ENCODE measurements around the gene HMGXB4. TPM values are rescaled to one million over a fixed set of nuclear protein-coding genes. Genes with fewer than 3 reads are reported as not detected.

HMGXB4 gene
- total RNA-seq, 2 donors from 2014 or later = 39.3 to 43.5 TPM

DNA sequence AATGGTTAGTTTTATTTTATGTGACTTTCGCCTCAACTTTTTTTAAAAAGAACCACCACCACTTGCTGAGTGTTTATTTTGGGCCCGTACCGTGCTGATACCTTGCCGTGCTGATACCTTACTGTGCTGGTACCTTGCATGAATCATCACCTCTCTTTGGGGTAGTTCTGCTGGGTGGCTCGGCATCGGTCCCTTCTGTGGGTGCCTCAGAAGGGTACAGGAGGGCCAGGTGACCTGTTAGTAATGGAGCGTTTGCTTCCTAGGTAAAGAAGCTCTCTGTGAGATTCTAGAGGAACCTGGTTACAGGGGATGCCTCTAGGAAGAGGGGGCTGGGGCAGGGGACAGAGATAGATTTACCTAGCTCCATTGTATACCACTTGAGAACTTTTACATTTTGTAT is 59.5 kb downstream of the HMGXB4 start:
- H3K36me3 Mint-ChIP-seq (ENCODE audit: insufficient read depth in 2 of 2) = no peaks in the 10 kb centered on the region
- H3K4me1 Mint-ChIP-seq (ENCODE audit: low read depth) = peaks cover 36% of the 10 kb centered on the region
- ATAC-seq (replicated peaks in 1 of 2) (no peak), DNase-seq (no peak)
- no peak overlapping the region for H3K4me3 Mint-ChIP-seq
- no peak overlapping the region for H3K27ac Mint-ChIP-seq
- H3K27me3 Mint-ChIP-seq (ENCODE audit: low read depth) = no peaks in the 10 kb centered on the region
- no peaks in the 10 kb centered on the region for H3K9me3 Mint-ChIP-seq

DNA sequence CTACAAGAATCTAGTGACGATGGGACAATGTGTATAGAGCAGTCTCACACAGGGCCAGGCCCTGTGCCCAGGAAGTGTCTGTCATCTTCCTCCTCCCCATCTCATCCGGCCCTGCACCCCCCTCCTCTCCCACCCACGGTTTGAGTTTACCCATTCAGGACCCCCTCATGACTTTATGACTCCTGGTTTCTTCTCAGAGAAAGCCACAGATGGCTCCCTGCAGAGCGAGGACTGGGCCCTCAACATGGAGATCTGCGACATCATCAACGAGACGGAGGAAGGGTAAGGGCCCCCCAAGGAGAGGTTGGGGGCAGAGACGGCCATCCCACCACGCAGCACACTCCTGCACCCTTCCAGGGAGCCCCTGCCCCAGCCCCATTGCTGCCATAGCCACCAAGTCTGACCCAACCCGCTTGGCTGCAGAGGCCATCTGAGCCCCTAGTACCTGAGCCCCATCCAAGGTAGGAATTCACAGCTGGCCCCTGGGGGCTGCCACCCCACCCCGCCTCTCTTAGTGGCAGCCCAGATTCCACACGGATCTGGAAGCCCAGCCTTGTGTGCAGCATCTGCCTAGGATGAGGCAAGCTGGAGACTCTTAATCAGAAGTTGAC is 60.5 kb downstream of the HMGXB4 start:
- no peak for DNase-seq
- no peaks in the 10 kb centered on the region for H3K36me3 Mint-ChIP-seq (ENCODE audit: insufficient read depth in 2 of 2)
- H3K9me3 Mint-ChIP-seq = no peaks in the 10 kb centered on the region
- H3K4me3 Mint-ChIP-seq = no peak overlapping the region
- H3K27ac Mint-ChIP-seq = no peak overlapping the region
- ATAC-seq (replicated peaks in 1 of 2) = no peak
- H3K4me1 Mint-ChIP-seq (ENCODE audit: low read depth) = peaks cover 25% of the 10 kb centered on the region
- no peaks in the 10 kb centered on the region for H3K27me3 Mint-ChIP-seq (ENCODE audit: low read depth)

DNA sequence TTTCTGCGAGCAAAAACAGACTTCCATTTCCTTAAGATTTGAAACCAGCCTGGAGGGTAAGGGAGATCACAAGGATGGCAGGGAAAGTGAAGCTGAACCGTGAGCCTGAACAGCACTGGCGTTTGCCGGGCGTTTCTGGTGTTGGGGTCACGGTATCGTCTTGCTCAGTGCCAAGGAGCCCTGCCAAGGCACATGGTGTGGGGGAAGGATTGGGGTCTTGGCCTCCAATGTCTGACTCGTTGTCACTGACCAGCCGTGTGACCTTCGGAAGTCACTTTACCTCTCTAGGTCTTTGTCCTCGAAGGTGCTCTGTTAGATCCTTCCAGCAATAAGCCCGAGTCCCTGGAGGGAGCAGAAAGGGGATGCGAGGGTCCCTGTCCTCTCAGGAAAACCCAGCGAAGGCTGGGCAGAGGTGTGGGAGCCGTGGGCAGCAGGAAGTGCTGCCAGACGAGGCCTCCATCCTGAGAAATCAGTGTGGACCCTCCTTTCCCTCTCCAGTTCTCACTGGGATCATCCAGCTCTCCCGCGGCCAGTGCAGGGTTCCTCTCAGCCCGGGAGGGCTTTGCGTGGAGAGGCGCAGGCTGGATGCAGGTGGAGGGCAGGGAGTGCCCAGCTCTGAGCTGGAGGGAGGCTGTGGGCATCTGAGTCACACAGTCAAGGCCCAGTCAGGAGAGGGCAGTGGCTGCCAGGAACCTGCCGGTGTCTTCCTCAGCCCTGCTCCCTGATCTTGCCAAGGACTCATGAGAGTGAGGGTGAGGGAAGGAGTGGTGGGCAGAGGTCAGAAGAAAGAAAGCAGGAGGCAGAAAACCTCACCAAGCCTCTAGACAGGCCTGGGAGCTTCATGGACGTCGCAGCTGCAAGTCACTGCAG is 61.3 kb downstream of the HMGXB4 start:
- ATAC-seq (replicated peaks in 1 of 2) = no peak
- no peaks in the 10 kb centered on the region for H3K9me3 Mint-ChIP-seq
- no peaks in the 10 kb centered on the region for H3K27me3 Mint-ChIP-seq (ENCODE audit: low read depth)
- H3K27ac Mint-ChIP-seq = no peak overlapping the region
- peaks cover 0 to 2% of the 10 kb centered on the region in 2 donors for H3K36me3 Mint-ChIP-seq (ENCODE audit: insufficient read depth in 2 of 2)
- H3K4me3 Mint-ChIP-seq = no peak overlapping the region
- H3K4me1 Mint-ChIP-seq (ENCODE audit: low read depth) = peaks cover 17% of the 10 kb centered on the region
- no peak for DNase-seq

DNA sequence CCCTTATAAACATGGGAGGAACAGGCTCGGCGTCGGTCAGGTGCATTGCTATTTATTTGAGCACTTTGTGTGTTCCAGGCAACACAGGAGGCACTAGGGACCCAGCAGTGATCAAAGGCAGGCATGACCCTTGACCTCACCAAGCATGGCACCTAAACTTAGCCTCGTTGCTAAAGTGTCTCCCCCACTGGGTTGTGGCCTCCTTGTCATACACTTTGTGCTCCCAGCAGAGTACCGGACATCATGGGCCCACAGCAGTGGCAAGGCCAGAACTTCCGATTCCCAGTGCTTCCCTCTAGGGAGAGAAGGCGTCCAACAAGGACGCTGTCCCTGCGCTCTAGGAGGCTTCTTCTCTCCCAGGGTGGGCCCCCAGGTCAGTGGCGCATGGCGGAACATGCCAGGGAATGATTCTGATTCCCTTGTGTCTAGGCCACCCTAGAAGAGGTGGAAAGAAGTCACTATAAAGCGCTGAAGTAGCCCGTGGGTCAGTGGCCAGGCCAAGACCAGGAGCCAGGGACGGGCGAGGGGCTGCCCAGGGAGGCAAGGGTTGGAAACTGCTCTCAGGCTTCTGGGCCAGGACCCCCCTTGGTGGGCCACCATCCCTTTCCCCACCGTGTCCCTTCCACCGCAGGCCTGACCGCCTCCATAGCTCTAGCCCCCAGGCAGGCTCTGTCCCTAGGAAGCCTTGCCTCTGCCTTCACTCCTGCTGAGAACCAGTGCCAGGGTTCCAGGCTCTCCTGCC is 62.1 kb downstream of the HMGXB4 start:
- Mint-ChIP-seq H3K36me3 (ENCODE audit: insufficient read depth in 2 of 2) (peaks cover 0 to 2% of the 10 kb centered on the region in 2 donors), H3K9me3 (no peaks in the 10 kb centered on the region), H3K27ac (no peak overlapping the region), H3K4me1 (ENCODE audit: low read depth) (peaks cover 9% of the 10 kb centered on the region), H3K4me3 (no peak overlapping the region), H3K27me3 (ENCODE audit: low read depth) (no peaks in the 10 kb centered on the region)
- ATAC-seq (replicated peaks in 1 of 2) (no peak), DNase-seq (no peak)

DNA sequence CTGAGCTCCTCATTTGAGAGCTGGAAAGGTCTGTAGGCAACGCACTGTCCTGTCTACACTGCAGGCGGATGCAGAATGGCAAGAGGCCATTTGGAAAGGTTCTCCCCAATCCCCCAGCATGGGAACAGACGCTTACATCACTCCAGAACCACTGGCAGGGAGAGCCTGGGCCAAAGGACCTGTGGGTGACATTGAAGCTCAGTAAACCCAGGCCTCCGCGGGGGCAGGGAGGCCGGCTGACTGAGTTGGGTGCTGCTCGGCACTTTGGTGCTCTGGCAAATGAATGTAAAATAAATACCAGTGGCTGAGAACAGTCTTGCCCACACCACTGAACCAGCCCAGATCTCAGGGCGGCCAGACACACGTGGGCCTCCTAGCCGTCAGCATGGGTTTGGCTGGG is 64.8 kb downstream of the HMGXB4 start:
- no peaks in the 10 kb centered on the region for H3K27me3 Mint-ChIP-seq (ENCODE audit: low read depth)
- H3K9me3 Mint-ChIP-seq = no peaks in the 10 kb centered on the region
- H3K4me1 Mint-ChIP-seq (ENCODE audit: low read depth) = no peaks in the 10 kb centered on the region
- ATAC-seq (replicated peaks in 1 of 2) = no peak
- peaks cover 0 to 5% of the 10 kb centered on the region in 2 donors for H3K36me3 Mint-ChIP-seq (ENCODE audit: insufficient read depth in 2 of 2)
- H3K27ac Mint-ChIP-seq = no peak overlapping the region
- no peak overlapping the region for H3K4me3 Mint-ChIP-seq
- DNase-seq = no peak

DNA sequence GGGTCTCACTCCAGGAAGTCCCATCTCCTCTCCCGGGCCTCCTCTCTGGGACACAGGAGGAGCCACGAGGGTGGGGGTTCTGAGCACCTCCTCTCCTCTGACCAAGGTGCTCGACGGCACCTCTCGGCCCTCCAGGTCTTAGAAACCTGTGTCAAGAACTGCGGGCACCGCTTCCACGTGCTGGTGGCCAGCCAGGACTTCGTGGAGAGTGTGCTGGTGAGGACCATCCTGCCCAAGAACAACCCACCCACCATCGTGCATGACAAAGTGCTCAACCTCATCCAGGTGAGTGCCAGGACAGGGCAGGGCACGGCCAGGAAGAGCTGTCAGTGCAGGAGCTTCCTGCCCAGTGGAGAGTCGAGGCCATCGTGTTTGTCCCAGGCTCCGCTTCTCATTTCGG is 65.6 kb downstream of the HMGXB4 start:
- Mint-ChIP-seq H3K9me3 (no peaks in the 10 kb centered on the region), H3K36me3 (ENCODE audit: insufficient read depth in 2 of 2) (peaks cover 0 to 5% of the 10 kb centered on the region in 2 donors), H3K4me1 (ENCODE audit: low read depth) (no peaks in the 10 kb centered on the region), H3K27ac (no peak overlapping the region), H3K4me3 (no peak overlapping the region), H3K27me3 (ENCODE audit: low read depth) (no peaks in the 10 kb centered on the region)
- DNase-seq (no peak), ATAC-seq (replicated peaks in 1 of 2) (no peak)

DNA sequence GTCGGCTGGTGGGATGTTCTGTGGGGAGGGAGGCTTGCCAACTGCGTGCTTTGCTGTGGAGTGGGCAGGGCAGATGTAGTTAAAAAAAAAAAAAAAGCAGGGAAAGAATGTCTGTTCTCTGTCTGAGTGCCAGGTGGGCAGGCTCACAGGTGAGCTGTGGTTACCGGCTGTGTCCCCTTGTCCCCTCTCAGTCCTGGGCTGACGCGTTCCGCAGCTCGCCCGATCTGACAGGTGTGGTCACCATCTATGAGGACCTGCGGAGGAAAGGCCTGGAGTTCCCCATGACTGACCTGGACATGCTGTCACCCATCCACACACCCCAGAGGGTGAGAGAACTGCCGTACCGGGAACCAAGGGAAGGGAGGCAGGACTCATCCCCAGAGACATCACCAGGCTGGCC is 66.0 kb downstream of the HMGXB4 start:
- Mint-ChIP-seq H3K36me3 (ENCODE audit: insufficient read depth in 2 of 2) (peaks cover 0 to 5% of the 10 kb centered on the region in 2 donors), H3K4me3 (no peak overlapping the region), H3K27me3 (ENCODE audit: low read depth) (no peaks in the 10 kb centered on the region), H3K27ac (no peak overlapping the region), H3K4me1 (ENCODE audit: low read depth) (no peaks in the 10 kb centered on the region), H3K9me3 (no peaks in the 10 kb centered on the region)
- ATAC-seq (replicated peaks in 1 of 2) = no peak
- no peak for DNase-seq

DNA sequence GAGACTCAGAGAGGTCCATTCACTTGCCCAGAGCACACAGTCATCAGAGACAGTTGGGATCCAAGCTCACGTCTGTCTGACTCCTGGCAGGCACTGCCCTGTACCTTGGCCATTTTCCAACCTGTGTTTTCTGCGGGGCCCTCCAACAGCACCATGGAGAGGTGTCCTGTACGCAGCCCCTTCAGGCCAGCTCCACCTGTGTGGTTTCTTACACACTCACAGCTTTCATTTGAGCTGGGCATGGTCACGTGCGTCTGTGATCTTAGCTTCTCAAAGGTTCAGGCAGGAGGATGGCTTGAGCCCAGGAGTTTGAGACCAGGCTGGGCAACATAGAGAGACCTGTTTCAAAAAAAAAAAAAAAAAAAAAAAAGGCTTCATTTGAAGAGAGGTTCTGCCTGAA is 66.8 kb downstream of the HMGXB4 start:
- Mint-ChIP-seq H3K9me3 (no peaks in the 10 kb centered on the region), H3K27me3 (ENCODE audit: low read depth) (no peaks in the 10 kb centered on the region), H3K27ac (no peak overlapping the region), H3K4me1 (ENCODE audit: low read depth) (peaks cover 3% of the 10 kb centered on the region), H3K36me3 (ENCODE audit: insufficient read depth in 2 of 2) (peaks cover 0 to 5% of the 10 kb centered on the region in 2 donors), H3K4me3 (no peak overlapping the region)
- DNase-seq (no peak), ATAC-seq (replicated peaks in 1 of 2) (no peak)

DNA sequence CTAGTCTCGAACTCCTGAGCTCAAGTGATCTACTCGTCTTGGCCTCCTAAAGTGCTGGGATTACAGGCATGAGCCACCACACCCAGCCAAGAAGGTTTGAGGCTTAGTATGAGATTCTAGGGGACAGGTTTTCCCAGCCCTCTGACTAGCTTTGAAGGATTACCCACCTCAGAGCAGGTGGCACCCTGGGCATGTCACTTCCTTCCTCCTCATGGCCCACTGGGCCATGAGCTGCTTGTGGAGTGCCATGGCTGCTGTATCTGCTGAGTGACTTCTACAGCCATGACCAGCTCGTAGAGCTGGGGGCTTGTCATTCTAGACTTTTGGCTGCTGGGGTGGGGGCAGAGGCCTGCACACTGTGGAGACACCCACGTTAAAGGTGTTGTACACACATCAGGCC is 67.5 kb downstream of the HMGXB4 start:
- Mint-ChIP-seq H3K27me3 (ENCODE audit: low read depth) (no peaks in the 10 kb centered on the region), H3K9me3 (no peaks in the 10 kb centered on the region), H3K27ac (no peak overlapping the region), H3K36me3 (ENCODE audit: insufficient read depth in 2 of 2) (peaks cover 0 to 5% of the 10 kb centered on the region in 2 donors), H3K4me1 (ENCODE audit: low read depth) (peaks cover 10% of the 10 kb centered on the region), H3K4me3 (no peak overlapping the region)
- ATAC-seq (replicated peaks in 1 of 2) = no peak
- DNase-seq = no peak

DNA sequence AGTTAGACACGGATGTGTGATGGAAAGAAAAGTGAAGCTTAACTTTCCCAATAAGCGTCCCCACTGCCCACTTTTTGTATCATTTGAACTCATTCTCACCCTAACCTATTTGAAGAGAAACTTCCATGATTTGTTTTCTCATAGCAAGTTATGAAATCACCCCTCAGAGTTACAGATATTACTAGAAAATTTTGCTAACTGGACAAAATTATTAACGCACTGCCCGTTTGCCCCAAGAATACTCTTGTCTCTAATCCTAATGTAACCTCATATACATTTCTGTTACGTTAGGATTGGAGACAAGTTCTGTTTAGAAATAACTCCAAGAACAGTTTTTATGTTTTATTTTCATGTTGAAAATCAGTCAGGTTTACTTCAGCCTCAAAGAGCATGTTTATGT is 67.9 kb downstream of the HMGXB4 start:
- Mint-ChIP-seq H3K36me3 (ENCODE audit: insufficient read depth in 2 of 2) (peaks cover 0 to 5% of the 10 kb centered on the region in 2 donors), H3K4me3 (no peak overlapping the region), H3K27ac (no peak overlapping the region), H3K4me1 (ENCODE audit: low read depth) (peaks cover 14% of the 10 kb centered on the region), H3K9me3 (no peaks in the 10 kb centered on the region), H3K27me3 (ENCODE audit: low read depth) (no peaks in the 10 kb centered on the region)
- DNase-seq (no peak), ATAC-seq (replicated peaks in 1 of 2) (no peak)

DNA sequence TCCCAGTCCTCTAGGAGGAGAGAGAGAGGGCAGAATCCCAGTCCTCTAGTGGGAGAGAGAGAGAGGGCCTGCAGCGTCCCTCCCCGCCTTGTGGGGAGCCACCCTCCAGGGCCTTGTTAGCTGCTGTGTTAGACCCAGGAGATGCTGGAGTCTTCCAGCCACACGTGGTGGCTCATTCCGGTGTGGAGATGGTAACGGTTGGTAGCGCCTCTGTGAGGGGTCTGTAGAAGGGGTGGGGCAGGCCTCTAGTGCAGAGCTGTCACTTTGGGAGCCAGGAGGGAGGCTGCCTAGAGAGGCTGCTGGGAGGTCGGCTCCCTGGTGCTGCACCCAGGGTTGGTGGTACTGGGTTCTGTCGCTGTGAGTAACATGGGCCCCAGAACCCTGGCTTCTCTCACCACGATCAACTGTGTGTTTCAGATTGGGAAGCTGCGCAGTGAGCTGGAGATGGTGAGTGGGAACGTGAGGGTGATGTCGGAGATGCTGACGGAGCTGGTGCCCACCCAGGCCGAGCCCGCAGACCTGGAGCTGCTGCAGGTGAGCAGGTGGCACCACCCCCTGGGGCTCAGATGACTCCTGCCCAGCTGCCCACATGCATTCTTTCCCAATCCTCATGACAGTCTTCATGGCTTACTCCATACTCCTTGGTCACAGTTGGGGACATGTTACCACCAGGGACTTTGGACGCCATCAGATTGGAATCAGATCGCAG is 69.7 kb downstream of the HMGXB4 start:
- DNase-seq = no peak
- no peak for ATAC-seq (replicated peaks in 1 of 2)
- no peaks in the 10 kb centered on the region for H3K9me3 Mint-ChIP-seq
- no peak overlapping the region for H3K4me3 Mint-ChIP-seq
- H3K27me3 Mint-ChIP-seq (ENCODE audit: low read depth) = no peaks in the 10 kb centered on the region
- no peak overlapping the region for H3K27ac Mint-ChIP-seq
- H3K4me1 Mint-ChIP-seq (ENCODE audit: low read depth) = peaks cover 20% of the 10 kb centered on the region
- H3K36me3 Mint-ChIP-seq (ENCODE audit: insufficient read depth in 2 of 2) = peaks cover 0 to 5% of the 10 kb centered on the region in 2 donors

DNA sequence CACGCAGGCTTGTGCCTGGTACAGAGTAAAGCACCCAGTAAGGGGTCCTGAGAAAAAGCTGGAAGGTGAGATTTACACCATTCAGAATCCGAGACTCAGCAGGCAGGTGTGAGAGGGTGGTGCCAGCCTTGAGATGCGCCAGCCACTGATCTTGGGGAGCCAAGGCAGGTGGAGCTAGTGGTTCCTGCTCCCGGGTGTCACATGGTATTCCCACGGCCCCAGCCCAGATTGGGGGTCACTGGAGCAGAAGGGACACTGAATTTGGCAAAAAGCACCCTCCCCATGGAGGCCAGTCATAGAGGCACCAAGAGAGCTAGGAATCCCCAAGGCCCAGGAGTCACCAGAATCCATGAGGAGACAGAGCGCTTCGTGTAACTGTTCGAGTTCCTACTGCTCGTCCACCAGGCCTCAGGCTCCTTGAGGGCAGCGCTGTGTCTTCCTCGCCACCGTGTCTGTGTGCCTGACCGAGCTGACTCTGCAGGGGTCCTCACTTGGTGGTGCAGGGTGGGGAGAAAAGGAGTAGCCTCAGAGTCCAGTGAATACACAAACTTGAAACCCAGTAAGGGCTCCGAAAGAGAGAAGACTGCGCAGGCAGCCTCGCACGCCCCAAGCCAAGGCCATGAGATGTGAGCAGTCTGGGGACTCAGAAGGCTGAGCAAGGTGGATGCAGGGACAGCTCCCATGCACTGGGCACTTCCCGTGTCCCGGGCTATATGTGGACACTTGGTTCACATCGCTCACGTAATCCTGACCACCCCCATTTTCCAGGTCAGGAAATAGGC is 70.6 kb downstream of the HMGXB4 start:
- peaks cover 0 to 8% of the 10 kb centered on the region in 2 donors for H3K36me3 Mint-ChIP-seq (ENCODE audit: insufficient read depth in 2 of 2)
- H3K4me3 Mint-ChIP-seq = no peak overlapping the region
- ATAC-seq (replicated peaks in 1 of 2) = no peak

More for the DNA sequence above, 70.6 kb downstream of the HMGXB4 start:
- Mint-ChIP-seq H3K27me3 (ENCODE audit: low read depth) (no peaks in the 10 kb centered on the region), H3K9me3 (no peaks in the 10 kb centered on the region), H3K27ac (no peak overlapping the region), H3K4me1 (ENCODE audit: low read depth) (peaks cover 20% of the 10 kb centered on the region)
- no peak for DNase-seq
